Thymus (tissue), 11 donors: ENCODE data around the gene PRR23C. TPM values are rescaled to one million over a fixed set of nuclear protein-coding genes. Genes with fewer than 3 reads are reported as not detected.
A peak's percentile ranks its signal among the peaks of the same experiment; 100 is the strongest.

ENCODE experiments used
- DNase-seq, 9 donors: peaks; one replicate each; pipeline ENCODE4 v3.0.0-alpha.2; 2013; ENCODE audit warnings: low spot score in 9 of 9, low read depth in 6 of 9, missing footprints in 1 of 9
- H3K27ac ChIP-seq, 2 donors: one replicate each; pipeline ENCODE4 v1.5.1; 2013; ENCODE audit warnings: control low read depth in 1 of 2, low read depth in 1 of 2, low read length in 1 of 2, mild to moderate bottlenecking in 1 of 2, moderate library complexity in 1 of 2
- H3K27me3 ChIP-seq, 2 donors: one replicate each; pipeline ENCODE4 v1.5.1; 2013; ENCODE audit warnings: low read length in 1 of 2; ENCODE audit not compliant: control insufficient read depth in 2 of 2, insufficient read depth in 1 of 2
- H3K36me3 ChIP-seq, 2 donors: one replicate each; pipeline ENCODE4 v1.5.1; 2013; ENCODE audit warnings: low read length in 1 of 2, mild to moderate bottlenecking in 1 of 2, moderate library complexity in 1 of 2; ENCODE audit not compliant: control insufficient read depth in 2 of 2, insufficient read depth in 2 of 2
- H3K4me1 ChIP-seq, 2 donors: one replicate each; pipeline ENCODE4 v1.5.1; 2013; ENCODE audit warnings: low read length in 2 of 2; ENCODE audit not compliant: control insufficient read depth in 2 of 2, insufficient read depth in 2 of 2
- H3K4me3 ChIP-seq, 2 donors: one replicate each; pipeline ENCODE4 v1.5.1; 2013; ENCODE audit warnings: low read length in 2 of 2, control low read depth in 1 of 2, mild to moderate bottlenecking in 1 of 2
- H3K9me3 ChIP-seq, 2 donors: one replicate each; pipeline ENCODE4 v1.5.1; 2013; ENCODE audit warnings: low read length in 1 of 2, mild to moderate bottlenecking in 1 of 2; ENCODE audit not compliant: control insufficient read depth in 2 of 2, insufficient read depth in 1 of 2
- WGBS: extraction: QIAGEN DNeasy Blood & Tissue Kit; methylation state at CpG from one replicate; pipeline ENCODE4 v1.1.7; 2013; 5-methylcytosine and 5-hydroxymethylcytosine counted together
- polyA plus RNA-seq: library from polyadenylated mRNA; stranded (reverse); fragments of 200-250 nt; gene quantifications from one replicate; pipeline ENCODE4 v1.2.3, GENCODE V29; 2013
- total RNA-seq: library from RNA; stranded (reverse); fragments of 120-200 nt; gene quantifications from one replicate; pipeline ENCODE4 v1.2.4, GENCODE V29; 2013
- donor health status: healthy.

The PRR23C gene
- total and polyA plus RNA-seq, 2 donors = not detected

DNA sequence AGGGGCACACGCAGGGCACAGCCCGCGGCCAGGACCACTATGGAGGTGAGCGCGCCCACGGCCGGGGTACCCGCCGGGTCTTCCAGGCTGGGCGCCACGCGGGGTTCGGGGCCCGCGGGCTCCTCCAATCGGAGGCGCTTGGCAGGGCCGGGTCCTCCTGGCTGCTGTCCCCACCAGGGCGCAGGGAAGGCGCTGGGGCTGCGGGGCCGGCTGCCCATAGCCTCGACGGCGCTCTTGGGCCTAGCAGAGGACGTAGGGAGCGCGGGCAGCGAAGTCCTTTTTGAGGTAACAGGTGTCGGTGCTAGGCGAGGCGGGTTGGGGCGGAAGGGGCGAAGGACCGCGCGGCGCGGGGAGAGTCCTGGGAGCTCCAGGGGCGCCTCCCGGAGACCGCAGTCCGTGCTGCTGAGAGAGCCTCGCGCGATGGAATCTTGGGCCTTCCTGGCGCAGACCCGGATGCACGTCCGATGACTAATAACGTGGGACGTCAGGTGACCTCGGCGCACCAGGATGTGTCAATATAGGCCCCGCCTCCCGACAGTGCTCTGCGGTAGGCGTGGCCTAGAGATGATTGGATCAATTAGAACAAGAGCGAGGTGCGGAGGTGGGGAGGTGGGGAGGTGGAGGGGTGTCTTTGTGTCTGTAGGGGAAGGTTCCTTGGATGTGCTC lies 38.5 kb downstream of the PRR23C start, which contains the start of gene PRR23A:
Gene PRR23A (minus strand): TSS at position 218 of the 666 bp plus-strand sequence. CDS start 0 bp downstream, at position 218.
- no peak for DNase-seq
- Histone ChIP-seq H3K4me1 (no peaks in the 10 kb centered on the region), H3K27me3 (no peaks in the 10 kb centered on the region), H3K9me3 (peaks cover 0 to 14% of the 10 kb centered on the region in 2 donors), H3K4me3 (no peak within 1 kb of the TSS), H3K36me3 (no peaks in the 10 kb centered on the region), H3K27ac (peak within 1 kb of the TSS in 1 of 2 donors; percentile 18)
- 77% methylated on average over 60 of the region's 60 CpGs for whole genome bisulfite sequencing

DNA sequence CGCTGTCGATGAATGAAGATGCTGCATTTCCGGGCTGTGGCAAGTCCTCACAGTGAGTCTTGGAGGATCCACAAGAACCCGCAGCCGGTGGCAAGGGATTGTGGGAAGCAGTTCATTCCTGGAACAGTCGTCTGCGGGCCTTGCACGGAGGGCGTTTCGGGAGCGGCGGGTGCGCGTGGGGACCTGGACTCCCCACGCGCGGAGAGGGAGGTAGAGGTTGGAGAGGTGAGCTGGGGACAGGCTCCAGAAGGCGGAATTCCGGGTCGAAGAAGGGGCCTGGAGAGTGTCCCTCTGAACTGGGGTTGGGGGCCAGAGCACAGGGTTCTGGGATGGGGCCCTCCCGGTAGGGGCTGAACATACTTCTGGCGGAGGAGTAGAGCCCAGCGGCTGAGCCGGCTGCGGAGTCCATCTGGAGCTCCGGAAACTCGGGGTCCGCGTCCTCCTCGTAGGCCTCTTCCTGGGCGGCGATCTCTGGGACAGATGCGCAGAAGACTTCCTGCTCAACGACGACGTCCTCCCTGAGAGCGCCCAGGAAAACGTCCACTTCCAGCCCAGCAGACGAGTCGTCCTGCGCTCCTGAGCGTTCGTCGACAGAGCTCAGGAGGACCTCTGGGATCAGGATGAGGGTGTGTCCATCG lies 39.2 kb downstream of the PRR23C start:
- no peaks in the 10 kb centered on the region for H3K36me3 ChIP-seq
- DNase-seq = no peak
- WGBS = 88% methylated on average over 45 of the region's 45 CpGs
- peaks cover 0 to 14% of the 10 kb centered on the region in 2 donors for H3K9me3 ChIP-seq
- H3K27ac ChIP-seq = no peak overlapping the region
- no peaks in the 10 kb centered on the region for H3K27me3 ChIP-seq
- H3K4me3 ChIP-seq = no peak overlapping the region
- no peaks in the 10 kb centered on the region for H3K4me1 ChIP-seq

DNA sequence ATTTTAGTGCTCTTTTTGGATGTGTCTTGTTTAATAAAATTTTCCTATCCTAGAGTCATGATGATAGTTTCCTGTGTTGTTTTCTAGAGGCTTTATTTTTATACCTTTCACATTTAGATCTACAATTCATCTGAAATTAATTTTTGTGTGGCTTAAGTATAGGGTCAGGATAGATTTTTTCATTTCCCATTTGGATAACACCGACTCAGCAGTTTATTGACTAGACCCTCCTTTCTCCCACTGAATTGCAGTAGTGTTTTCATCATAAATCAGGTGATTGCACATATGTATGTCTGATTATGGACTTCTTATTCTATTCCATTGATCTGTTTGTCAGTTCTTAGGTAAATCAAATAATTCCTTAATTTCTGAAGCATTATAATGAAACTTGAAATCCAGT lies 49.0 kb downstream of the PRR23C start:
- no peak overlapping the region for H3K4me3 ChIP-seq
- H3K27ac ChIP-seq = no peak overlapping the region
- WGBS = 99% methylated on average over 1 of the region's 1 CpG
- no peaks in the 10 kb centered on the region for H3K9me3 ChIP-seq
- no peak for DNase-seq
- H3K4me1 ChIP-seq = no peaks in the 10 kb centered on the region
- H3K36me3 ChIP-seq = no peaks in the 10 kb centered on the region
- no peaks in the 10 kb centered on the region for H3K27me3 ChIP-seq

Other genes starting within 250 kb of the PRR23C start
- 11.7 TPM for gene PIK3CB, start 210.0 kb downstream of the PRR23C start, total RNA-seq
- 20.2 TPM for gene PIK3CB, start 210.0 kb downstream of the PRR23C start, polyA plus RNA-seq
- not detected for gene FOXL2, start 97.8 kb downstream of the PRR23C start, total RNA-seq
- gene FOXL2, start 97.8 kb downstream of the PRR23C start, polyA plus RNA-seq = 0.18 TPM
- gene FOXL2NB, start 97.7 kb downstream of the PRR23C start, total RNA-seq = under 0.01 TPM
- gene FOXL2NB, start 97.7 kb downstream of the PRR23C start, polyA plus RNA-seq = 0.05 TPM
- gene PRR23A, start 38.6 kb downstream of the PRR23C start, total RNA-seq = not detected
- 0.05 TPM for gene PRR23A, start 38.6 kb downstream of the PRR23C start, polyA plus RNA-seq
- not detected for gene PRR23B, start 24.0 kb downstream of the PRR23C start, total RNA-seq
- 0.02 TPM for gene PRR23B, start 24.0 kb downstream of the PRR23C start, polyA plus RNA-seq